ENCODE data around the gene LMOD1.
"Not testable (repeated sequence)": the region's sequence is repeated elsewhere in the genome, so short reads cannot be mapped to it uniquely, and the experiment has no call there.

Gene LMOD1

DNA sequence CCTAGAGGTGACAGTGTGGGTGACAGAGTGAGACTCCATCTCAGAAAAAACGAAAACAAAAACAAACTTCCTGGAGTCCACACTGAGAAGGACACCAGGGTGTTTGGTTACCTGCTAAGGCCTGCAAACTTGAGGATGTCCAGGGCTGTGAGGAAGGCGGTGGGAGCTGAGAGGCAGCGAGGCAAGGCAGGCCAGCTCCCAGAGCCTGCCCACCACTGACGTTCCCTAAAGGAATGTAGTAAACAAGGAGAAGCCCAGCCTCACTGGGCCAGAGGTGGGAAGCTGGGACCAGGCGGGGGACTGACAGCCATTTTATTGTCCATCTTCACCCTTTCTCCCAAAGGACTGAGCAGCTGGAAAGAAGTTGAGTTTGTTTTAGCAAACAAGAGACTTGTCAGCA, 33.5 kb downstream of the LMOD1 start:
- DNase-seq (no peak), ATAC-seq (no peak)
- Mint-ChIP-seq H3K27me3 (peaks cover 2% of the 10 kb centered on the region), H3K4me1 (peaks cover 2% of the 10 kb centered on the region), H3K9me3 (no peaks in the 10 kb centered on the region), H3K27ac (no peak overlapping the region), H3K4me3 (no peak overlapping the region), H3K36me3 (ENCODE audit: low read depth) (no peaks in the 10 kb centered on the region)

GRCh38 chr1:201911826-201912571, 34.3 kb downstream of the LMOD1 start:
- no peak overlapping the region for H3K4me3 Mint-ChIP-seq
- DNase-seq (no peak), ATAC-seq (no peak)
- no peak overlapping the region for H3K27ac Mint-ChIP-seq
- H3K36me3 Mint-ChIP-seq (ENCODE audit: low read depth) = no peaks in the 10 kb centered on the region
- H3K27me3 Mint-ChIP-seq = peaks cover 2% of the 10 kb centered on the region
- H3K9me3 Mint-ChIP-seq = no peaks in the 10 kb centered on the region
- peaks cover 2% of the 10 kb centered on the region for H3K4me1 Mint-ChIP-seq

- H3K27ac Mint-ChIP-seq = no peak overlapping the region
- H3K4me3 Mint-ChIP-seq = no peak overlapping the region
- H3K27me3 Mint-ChIP-seq = no peaks in the 10 kb centered on the region
- DNase-seq (no peak), ATAC-seq (no peak)
- H3K9me3 Mint-ChIP-seq = no peaks in the 10 kb centered on the region
- H3K4me1 Mint-ChIP-seq = peaks cover 6% of the 10 kb centered on the region
- no peaks in the 10 kb centered on the region for H3K36me3 Mint-ChIP-seq (ENCODE audit: low read depth)
These were observed 38.7 kb downstream of the LMOD1 start for GRCh38 chr1:201907621-201908020.

- ATAC-seq (no peak), DNase-seq (no peak)
- Mint-ChIP-seq H3K27me3 (no peaks in the 10 kb centered on the region), H3K27ac (no peak overlapping the region), H3K36me3 (ENCODE audit: low read depth) (no peaks in the 10 kb centered on the region), H3K4me3 (no peak overlapping the region), H3K4me1 (peaks cover 6% of the 10 kb centered on the region), H3K9me3 (no peaks in the 10 kb centered on the region)
These were observed 40.0 kb downstream of the LMOD1 start for GRCh38 chr1:201906336-201906735.

- no peaks in the 10 kb centered on the region for H3K9me3 Mint-ChIP-seq
- peaks cover 6% of the 10 kb centered on the region for H3K4me1 Mint-ChIP-seq
- peak; percentile 45 for ATAC-seq
- peaks cover 2% of the 10 kb centered on the region for H3K27me3 Mint-ChIP-seq
- no peak overlapping the region for H3K27ac Mint-ChIP-seq
- H3K36me3 Mint-ChIP-seq (ENCODE audit: low read depth) = no peaks in the 10 kb centered on the region
- DNase-seq = no peak
- no peak overlapping the region for H3K4me3 Mint-ChIP-seq
These were observed 41.0 kb downstream of the LMOD1 start for GRCh38 chr1:201905234-201905890.

DNA sequence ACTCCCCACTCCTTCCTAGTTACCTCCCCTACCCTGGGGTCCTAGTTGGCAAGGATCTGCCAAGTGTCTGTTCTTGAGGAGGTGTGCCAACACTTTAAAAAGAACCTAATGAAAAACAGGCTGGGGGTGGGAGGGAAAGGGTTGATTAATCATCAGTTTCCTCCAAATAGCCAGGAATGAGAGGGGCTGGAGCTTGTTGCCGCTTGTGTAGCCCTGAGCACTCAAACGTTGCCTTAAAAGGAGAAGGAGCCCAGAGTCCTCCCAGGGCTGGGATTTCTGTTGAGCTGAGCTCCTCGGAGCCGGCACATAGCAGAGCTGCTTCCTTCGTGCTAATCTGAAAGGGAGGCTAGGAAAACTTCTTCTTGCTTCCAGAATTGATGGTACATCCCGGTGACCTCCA, 41.8 kb downstream of the LMOD1 start:
- Mint-ChIP-seq H3K27me3 (peaks cover 4% of the 10 kb centered on the region), H3K36me3 (ENCODE audit: low read depth) (no peaks in the 10 kb centered on the region), H3K4me3 (no peak overlapping the region), H3K9me3 (no peaks in the 10 kb centered on the region), H3K4me1 (peaks cover 6% of the 10 kb centered on the region), H3K27ac (no peak overlapping the region)
- DNase-seq (no peak), ATAC-seq (no peak)

DNA sequence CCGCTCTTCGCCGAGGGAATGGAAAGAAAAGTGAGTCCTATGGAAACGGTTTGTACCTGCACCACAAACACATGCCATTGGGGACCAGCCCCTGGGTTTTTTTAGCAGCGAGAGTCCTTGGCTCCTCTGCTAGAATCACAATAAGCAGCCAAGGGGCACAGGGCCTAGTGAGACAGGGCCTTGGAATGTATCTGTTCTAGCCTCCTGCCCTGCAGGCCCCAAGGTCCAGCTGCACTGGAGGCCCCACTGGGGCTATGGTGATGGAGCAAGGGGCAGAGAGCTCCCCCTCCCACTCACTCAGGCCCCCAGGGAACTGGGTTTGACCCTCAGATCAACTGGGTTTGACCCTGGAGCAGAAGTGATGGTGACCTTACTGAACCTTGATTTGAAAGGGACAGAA, 43.2 kb downstream of the LMOD1 start:
- no peak overlapping the region for H3K27ac Mint-ChIP-seq
- no peak for DNase-seq
- peaks cover 4% of the 10 kb centered on the region for H3K27me3 Mint-ChIP-seq
- ATAC-seq = no peak
- peaks cover 6% of the 10 kb centered on the region for H3K4me1 Mint-ChIP-seq
- H3K36me3 Mint-ChIP-seq (ENCODE audit: low read depth) = no peaks in the 10 kb centered on the region
- no peak overlapping the region for H3K4me3 Mint-ChIP-seq
- no peaks in the 10 kb centered on the region for H3K9me3 Mint-ChIP-seq

- no peak overlapping the region for H3K27ac Mint-ChIP-seq
These were observed 44.1 kb downstream of the LMOD1 start for GRCh38 chr1:201902198-201902597.

GRCh38 chr1:201901036-201901435, 45.3 kb downstream of the LMOD1 start:
- not testable (repeated sequence) for DNase-seq; H3K4me1 Mint-ChIP-seq; H3K9me3 Mint-ChIP-seq; H3K27me3 Mint-ChIP-seq; H3K4me3 Mint-ChIP-seq; ATAC-seq; H3K27ac Mint-ChIP-seq; H3K36me3 Mint-ChIP-seq (ENCODE audit: low read depth)

More at GRCh38 chr1:201902198-201902597, 44.1 kb downstream of the LMOD1 start:
- Mint-ChIP-seq H3K27me3 (peaks cover 4% of the 10 kb centered on the region), H3K9me3 (no peaks in the 10 kb centered on the region), H3K36me3 (ENCODE audit: low read depth) (no peaks in the 10 kb centered on the region), H3K4me1 (peaks cover 6% of the 10 kb centered on the region), H3K4me3 (no peak overlapping the region)
- DNase-seq (no peak), ATAC-seq (no peak)

DNA sequence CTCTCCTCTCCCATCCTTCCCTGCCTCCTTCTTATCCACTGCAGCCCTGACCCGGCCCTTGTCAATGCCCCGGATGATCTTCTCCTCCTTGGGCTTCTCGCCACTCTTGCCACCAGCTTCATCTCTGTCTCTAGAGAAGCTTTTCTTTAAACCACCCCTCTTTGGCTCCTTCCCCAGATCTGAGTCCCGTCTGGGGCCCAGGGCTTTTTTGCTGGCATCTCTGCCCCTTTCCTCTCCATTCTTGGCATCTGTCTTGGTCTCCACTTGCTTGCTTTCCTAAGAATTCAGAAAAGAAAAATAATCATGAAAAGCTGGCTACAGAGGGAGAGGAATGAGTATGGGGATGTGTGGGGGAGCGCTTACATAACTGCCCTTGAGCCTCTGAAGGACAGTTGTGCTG, 45.9 kb downstream of the LMOD1 start:
- H3K4me1 Mint-ChIP-seq = peaks cover 10% of the 10 kb centered on the region
- H3K27me3 Mint-ChIP-seq = peaks cover 4% of the 10 kb centered on the region
- H3K4me3 Mint-ChIP-seq = no peak overlapping the region
- no peak for ATAC-seq
- no peak overlapping the region for H3K27ac Mint-ChIP-seq
- no peaks in the 10 kb centered on the region for H3K36me3 Mint-ChIP-seq (ENCODE audit: low read depth)
- H3K9me3 Mint-ChIP-seq = no peaks in the 10 kb centered on the region
- no peak for DNase-seq

GRCh38 chr1:201899683-201900429, 46.5 kb downstream of the LMOD1 start:
- no peaks in the 10 kb centered on the region for H3K9me3 Mint-ChIP-seq
- H3K27ac Mint-ChIP-seq = no peak overlapping the region
- no peak for DNase-seq
- no peaks in the 10 kb centered on the region for H3K36me3 Mint-ChIP-seq (ENCODE audit: low read depth)
- peaks cover 4% of the 10 kb centered on the region for H3K27me3 Mint-ChIP-seq
- no peak for ATAC-seq
- H3K4me3 Mint-ChIP-seq = no peak overlapping the region
- H3K4me1 Mint-ChIP-seq = peaks cover 7% of the 10 kb centered on the region

- H3K27me3 Mint-ChIP-seq = peaks cover 6% of the 10 kb centered on the region
- H3K4me1 Mint-ChIP-seq = peaks cover 7% of the 10 kb centered on the region
- no peak overlapping the region for H3K4me3 Mint-ChIP-seq
- no peaks in the 10 kb centered on the region for H3K9me3 Mint-ChIP-seq
- H3K36me3 Mint-ChIP-seq (ENCODE audit: low read depth) = no peaks in the 10 kb centered on the region
- DNase-seq (no peak), ATAC-seq (no peak)
- no peak overlapping the region for H3K27ac Mint-ChIP-seq
These were observed 47.4 kb downstream of the LMOD1 start for GRCh38 chr1:201898992-201899391.

DNA sequence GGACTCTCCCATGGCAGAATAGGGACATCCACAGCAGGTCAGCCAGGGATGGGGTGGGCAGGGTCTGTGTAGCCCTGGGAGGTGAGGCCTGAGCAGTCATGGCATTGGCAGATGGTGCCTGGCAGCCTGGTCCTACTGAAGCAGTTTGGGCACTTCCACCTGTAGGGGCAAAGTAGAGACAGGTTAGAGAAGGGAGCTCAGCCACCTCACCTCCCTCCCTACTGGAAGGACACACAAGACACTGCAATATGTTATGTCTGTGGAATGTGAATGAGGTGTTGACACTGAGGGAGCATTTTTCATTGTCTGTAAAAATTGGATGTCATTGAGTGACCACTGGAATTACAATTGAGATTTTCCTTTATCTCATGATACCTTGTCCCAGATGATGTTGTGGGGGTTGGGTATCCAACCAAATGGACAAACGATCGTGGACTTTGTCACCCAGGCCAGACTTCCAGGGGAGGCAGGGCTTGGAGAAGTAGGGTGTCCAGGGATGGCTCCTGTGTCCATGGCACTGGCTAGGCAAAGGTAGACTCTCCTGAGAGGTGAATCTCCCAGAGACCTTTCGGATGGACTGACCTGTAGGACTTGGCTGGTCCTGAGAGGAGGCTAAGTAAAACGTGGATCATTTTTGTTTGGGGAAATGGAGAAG, 48.0 kb downstream of the LMOD1 start:
- no peak for ATAC-seq
- Mint-ChIP-seq H3K9me3 (no peaks in the 10 kb centered on the region), H3K4me3 (no peak overlapping the region), H3K27me3 (peaks cover 11% of the 10 kb centered on the region), H3K36me3 (ENCODE audit: low read depth) (no peaks in the 10 kb centered on the region), H3K4me1 (peaks cover 7% of the 10 kb centered on the region), H3K27ac (no peak overlapping the region)
- no peak for DNase-seq

DNA sequence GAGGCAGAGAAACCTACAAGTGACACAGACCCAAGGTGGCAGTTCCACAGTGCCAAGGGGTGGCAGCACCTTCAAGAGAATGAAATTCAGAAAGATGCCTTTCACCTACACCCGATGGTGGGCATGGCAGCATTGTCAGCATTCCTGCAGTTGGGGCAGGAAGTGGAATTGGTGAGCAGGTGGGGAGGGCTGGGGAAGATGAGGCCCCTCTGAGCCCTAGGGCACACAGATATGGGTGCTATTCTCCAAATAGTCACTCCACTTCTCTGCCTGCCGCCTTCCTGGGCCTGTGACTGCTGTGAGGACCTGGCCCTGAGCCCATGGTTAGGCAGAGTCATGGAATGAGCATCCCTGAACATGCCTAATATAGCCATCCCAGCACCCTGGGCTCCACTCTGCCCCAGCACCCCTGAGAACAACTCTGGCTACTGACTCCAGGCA, 49.4 kb downstream of the LMOD1 start:
- DNase-seq = no peak
- no peak overlapping the region for H3K4me3 Mint-ChIP-seq

More for the DNA sequence above, 49.4 kb downstream of the LMOD1 start:
- no peak overlapping the region for H3K27ac Mint-ChIP-seq
- H3K36me3 Mint-ChIP-seq (ENCODE audit: low read depth) = no peaks in the 10 kb centered on the region
- peaks cover 11% of the 10 kb centered on the region for H3K27me3 Mint-ChIP-seq
- peaks cover 7% of the 10 kb centered on the region for H3K4me1 Mint-ChIP-seq
- no peak for ATAC-seq
- H3K9me3 Mint-ChIP-seq = no peaks in the 10 kb centered on the region
